GM19238 (cell line): ENCODE results near the gene UTP25.

ENCODE experiments used
- DNase-seq: peaks from one replicate; pipeline ENCODE4 v3.0.0; 2011; ENCODE audit warnings: low spot score; ENCODE audit not compliant: insufficient read length

Gene UTP25

DNA sequence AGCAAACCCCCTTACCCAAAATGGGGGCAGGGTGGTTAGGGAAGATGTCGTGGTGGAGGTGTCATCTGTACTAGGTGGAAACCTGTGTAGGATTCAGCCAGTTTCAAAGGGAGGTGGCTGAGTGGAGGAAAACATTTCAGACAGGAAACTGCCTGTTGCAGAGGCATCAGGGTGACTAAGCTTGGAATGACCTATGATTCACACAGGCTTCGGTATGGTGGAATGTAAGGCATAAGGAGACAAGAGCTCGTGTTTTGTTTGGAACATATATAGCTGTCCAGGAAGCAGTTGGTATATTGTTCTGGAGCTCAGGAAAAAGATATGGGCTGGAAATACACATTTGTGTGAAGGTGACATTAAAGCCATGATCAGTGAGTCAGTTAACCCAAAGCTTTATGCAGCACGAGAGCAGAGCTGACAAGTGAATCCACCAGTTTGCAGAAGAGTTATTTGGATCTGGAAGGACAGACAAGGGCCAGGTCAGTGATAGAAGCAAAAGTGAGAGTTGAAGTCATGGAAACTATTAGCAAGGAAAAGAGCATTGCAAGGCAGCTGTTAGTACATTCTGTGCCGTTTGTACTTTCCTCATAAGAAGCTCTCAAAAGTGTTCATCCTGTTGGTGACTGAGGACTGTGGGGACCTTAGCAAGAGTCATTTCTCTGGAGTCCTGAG lies 12.2 kb downstream of the UTP25 start:
- no peak for DNase-seq

DNA sequence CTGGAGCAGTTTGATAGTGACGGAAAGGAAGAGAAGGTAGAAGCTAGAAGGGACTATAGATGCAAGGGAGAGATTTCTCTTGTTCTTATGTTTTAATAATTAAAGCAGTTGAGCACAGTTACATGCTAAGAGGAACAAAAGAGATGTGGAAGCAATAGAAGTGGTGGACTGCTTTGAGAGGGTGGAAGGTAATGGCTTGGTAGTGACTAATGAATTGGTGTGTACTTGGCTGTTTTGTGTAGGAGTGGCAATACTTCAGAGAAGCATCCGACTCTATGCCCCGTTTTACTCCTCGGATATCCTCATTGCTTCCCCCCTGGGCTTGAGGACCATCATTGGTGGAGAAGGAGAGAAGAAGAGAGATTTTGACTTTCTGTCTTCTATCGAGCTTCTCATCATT lies 12.8 kb downstream of the UTP25 start:
- no peak for DNase-seq

GRCh38 chr1:209844695-209845407 lies 17.1 kb downstream of the UTP25 start:
- DNase-seq: no peak

DNA sequence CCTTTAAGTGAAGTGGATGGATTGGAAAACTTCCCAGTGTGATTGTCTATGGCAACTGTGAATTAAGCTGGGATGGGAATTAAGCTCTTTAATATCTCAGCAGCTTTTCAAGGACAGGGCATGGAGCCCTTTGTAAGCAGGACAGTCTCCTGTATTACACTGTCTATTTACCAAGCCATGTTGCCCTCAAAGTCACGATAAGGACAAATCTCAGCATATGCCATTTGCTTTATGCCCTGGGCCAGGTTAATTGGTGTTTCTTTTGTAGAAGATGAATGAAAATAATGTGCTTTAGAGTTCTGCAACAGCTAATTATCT lies 17.6 kb downstream of the UTP25 start:
- no peak for DNase-seq

DNA sequence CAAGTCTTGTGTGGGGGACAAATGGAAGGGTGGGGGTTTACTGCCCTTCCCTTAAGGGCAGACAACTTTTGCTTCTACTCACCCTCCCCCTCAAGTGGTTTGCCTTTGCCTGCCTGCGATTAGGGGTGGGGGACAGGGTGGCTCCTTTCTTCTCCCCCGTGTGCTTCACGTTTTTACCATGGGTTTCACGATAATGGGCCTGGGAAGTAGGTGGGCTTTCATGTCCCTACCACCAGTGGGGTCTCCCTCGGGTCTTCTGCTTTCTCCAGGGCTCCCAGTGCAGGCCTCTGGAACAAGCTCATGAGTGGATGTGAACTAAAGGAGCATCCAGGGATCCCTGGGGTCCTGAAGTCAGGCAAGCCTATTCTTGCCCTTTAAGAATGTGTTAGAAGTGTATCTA lies 21.6 kb downstream of the UTP25 start:
- DNase-seq: no peak

DNA sequence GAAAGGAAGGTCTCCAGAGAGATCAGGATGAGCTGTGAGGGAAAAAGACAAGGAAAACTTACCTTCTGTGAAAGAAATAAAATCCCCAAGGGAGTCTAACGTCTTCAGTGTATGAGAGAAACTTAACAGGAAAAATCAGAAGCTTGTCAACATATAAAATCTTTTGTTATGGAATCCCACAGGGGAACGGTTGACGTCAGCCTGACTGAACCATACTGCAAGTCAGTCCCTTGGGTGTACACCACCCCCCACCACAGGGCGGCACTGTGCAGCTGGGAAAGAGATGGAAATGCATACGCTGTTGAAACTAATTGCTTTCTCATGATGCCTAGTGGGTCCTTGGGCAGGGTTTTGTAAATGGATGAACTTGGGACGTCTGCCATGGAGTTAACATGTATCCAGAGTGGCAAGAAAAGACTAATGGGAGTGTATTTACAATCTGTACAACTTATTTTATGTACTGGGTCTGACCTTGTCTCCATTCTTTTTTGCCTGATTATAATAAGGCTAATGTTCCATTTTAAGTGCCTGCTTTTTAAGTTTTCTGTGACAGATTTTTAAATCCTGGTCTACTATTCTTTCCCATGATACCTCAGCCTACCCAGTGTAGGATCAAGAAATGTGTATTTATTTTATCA lies 22.7 kb downstream of the UTP25 start:
- DNase-seq: no peak

- DNase-seq: no peak
These were observed 25.9 kb downstream of the UTP25 start for GRCh38 chr1:209853676-209854075.

GRCh38 chr1:209854196-209854595 lies 26.4 kb downstream of the UTP25 start:
- DNase-seq: no peak

GRCh38 chr1:209855006-209855405 lies 27.2 kb downstream of the UTP25 start:
- no peak for DNase-seq

DNA sequence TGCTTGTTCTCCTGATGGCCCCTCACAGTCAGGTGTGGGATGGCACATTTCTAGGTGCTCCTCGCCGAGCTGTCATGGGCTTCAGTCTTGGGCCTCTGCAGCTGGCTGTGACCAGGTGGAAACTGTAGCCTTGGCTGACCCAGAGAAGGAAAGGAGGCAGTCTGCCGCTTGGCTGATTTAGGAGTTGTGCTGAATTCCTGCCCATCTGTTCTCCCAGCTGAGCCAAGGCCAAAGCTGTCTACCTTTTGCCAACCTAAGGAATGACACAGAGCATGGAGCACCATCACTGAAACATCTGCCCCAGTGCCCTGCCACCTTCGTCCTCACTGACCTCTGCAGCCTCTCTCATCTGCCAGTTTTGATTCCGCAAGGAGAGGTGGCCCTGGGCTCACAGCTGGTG lies 27.9 kb downstream of the UTP25 start:
- no peak for DNase-seq

- no peak for DNase-seq
These were observed 30.9 kb downstream of the UTP25 start for GRCh38 chr1:209858561-209859103.

DNA sequence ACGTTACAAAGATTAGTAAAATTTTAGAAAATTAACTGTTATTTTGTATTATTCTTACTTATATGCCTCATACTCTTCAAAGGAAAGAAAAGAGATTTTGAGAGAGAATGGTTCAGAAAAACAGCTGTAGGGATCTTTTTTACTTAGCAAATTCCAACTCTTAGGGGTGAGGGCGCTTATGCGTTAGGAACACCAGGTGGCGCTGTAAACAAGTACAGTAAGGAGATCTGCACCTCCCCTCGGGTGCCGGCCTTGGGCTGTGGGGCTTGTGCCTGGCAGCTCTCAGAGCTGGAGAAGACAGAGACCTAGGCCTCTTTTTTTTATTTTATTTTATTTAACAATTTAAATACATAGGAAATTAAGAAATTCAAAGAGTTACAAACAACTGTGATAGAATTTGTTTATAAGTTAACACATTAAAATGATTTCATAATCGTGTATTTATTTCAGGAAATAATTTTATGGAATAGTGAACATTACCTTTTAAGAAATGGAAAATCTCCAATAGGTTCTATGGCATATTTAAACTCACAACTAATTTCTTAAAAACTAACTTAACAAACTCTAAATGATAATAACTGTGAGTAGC lies 32.6 kb downstream of the UTP25 start:
- DNase-seq: peak; percentile 56

GRCh38 chr1:209861242-209861641 lies 33.5 kb downstream of the UTP25 start:
- no peak for DNase-seq

DNA sequence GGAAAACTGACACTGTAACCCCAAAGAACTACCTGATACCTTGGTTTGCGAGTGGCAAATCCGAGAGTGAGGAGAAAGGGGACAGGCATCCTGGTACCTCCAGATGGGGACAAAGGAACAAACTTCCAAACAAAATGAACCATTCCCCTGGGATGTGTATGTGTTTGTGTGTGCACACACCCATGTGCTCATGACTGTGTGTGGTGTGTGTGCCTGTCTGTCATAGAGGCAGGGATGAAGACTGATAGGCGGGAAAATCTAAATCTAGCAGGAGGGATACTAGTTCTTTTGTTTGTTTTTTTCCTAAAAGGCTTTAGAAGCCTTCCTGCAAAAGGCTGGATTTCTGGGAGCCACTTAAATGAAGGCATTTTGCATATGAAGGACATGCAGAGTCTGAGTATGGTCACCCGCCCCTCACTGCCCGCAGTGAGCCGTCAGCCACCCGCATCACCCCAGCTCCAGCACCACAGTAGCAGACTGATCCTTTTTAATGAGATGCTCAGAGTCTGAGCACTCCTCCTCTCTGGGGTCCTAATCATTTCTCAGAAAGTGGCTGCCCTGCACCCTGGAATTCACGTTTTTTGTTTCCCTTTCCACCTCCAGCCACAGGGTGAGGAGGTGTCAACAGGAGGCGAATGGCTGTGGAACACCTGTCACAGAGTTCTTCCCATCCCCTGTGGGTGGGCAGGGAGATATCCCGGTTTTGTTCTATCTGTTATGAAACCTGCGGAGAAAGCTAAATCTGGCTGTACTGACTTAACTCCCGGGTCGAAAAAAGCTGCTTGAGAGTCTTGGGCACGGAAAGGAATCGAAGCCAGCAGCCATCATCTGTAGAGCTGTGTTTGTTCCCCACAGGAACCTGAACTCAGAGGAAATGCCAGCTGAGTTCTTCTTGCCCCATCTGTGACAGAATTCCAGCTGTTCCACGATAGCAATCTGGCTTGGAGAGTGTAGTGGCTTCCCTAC lies 34.9 kb downstream of the UTP25 start:
- no peak for DNase-seq

DNA sequence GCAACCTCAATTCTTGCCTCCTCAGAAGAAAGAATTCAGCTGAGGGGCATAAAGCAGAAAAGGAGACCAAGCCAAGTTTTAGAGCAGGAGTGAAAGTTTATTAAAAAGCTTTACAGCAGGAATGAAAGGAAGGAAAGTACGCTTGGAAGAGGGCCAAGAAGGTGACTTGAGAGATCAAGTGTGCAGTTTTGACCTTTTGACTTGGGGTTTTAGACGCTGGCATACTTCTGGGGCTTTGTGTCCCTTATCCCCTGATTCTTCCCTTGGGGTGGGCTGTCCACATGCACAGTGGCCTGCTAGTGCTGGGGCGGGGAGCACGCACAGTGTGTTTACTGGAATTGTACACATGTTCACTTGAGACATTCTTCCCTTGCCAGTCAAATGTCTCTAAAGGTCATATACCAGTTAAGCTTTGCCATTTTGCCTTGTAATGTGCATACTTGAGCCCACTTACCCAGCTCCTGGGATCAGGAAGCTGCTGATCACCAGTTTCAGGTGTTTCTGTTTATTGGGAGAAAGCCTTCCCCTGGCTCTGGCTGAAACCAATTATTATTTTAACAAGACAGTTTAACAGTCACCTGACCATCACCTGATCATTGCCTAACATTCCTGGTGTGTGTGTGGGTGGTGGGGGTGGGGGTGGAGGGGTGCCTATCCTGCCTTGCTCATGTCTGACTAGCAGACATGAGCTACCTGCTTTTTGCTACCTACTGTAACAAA lies 36.2 kb downstream of the UTP25 start:
- DNase-seq: no peak

DNA sequence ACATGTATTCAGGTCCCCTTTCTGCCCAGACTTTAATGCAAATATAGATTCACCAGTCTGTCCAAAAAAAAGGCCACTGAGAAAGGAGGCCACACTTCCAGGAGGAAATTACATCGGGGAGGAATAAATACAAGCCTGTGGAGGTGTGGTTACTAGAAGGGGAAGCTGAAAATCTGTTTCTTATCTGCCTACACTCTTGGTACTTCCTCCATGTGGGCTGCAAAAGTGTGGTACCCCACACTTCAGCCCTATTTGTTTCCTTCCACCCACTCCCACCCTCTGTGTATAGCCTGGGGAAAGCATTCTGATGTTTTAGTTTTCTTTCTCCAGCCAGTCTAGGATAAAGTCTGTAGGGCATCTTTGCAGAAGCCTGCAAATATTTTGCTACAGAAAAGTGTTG lies 38.4 kb downstream of the UTP25 start:
- no peak for DNase-seq

GRCh38 chr1:209869291-209870149 lies 41.7 kb downstream of the UTP25 start:
- no peak for DNase-seq

DNA sequence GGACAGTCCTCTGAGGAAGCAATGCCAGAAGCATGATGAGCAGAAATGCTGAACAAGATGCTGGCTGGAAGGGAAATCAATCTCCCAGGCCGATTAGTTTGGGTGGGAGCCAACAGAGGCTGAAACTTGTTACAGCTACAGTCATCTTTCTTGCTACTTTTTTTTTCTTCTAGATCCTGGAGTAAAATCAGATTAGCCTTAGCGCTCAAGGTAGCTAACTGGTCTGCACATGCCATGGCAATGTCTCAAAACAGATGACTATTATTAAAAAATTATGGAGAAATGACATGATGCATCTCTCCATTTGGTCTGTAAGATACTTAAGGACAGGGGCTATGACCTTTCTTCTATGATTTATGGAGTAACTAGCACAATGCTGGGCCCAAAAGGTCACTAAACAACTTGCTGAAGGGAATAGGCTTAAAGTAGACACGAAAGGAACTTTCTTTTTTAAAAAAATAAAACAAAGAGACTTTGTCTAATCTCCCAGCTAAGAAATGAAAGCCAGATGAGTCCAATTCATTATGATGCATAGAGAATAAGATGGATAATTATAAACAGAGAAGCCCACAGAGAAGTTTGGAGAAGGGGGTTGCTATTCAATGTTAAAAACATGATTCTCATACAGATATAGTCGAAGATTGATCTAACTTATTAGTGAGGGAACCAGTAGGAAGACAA lies 42.5 kb downstream of the UTP25 start:
- DNase-seq: no peak

GRCh38 chr1:209871006-209871405 lies 43.2 kb downstream of the UTP25 start:
- DNase-seq: no peak
